ENCODE data around the gene SH3D21. TPM values are rescaled to one million over a fixed set of nuclear protein-coding genes. Genes with fewer than 3 reads are reported as not detected.

The SH3D21 gene
- polyA plus RNA-seq, 4 donors, result 19.3 to 34.7 (median 23.4) TPM

DNA sequence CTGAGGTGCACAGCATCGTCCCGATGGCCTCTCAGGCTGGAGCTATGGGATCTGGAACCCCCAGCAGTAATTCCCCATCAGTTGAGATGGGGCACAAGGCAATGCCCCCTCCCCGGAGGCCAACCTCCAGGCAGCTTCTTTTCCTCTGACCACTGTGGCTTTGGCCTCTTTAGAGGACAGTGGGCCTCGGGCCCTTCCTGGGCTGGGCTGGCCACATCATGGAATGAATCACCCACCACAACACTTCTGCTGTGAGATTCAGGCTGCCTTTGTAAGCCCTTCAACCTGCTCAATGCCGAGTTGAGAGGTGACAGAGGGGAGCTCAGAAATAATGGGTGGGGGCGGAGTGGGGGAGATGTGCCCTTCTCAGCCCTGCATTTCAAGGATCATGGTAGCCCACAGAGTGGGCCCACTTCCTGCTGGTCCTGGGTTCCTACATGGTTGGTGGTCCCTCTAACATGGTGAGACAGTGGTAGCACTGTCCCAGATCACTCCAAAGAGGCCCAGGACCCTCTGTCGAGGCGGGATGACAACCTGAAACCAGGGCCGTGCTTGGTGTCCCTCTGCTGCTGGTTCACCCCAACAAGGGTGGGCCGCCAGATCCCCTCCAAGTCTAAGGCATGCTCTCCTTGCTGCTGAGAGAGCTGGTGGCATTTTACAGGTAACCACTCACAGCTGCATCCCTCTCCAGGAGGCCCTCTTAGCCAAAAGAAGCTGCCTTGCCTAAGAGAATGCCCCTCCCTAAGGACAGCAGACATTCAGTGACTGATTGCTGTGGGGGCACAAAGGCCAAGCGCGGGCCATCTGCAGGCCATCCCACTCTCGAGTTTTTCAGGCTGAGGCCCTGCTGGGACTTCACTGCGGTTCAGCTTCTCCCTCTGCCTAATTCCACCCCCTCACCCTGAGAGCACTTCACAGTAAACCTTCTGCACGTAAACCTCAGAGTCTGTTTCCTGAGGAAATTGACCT is 47.0 kb downstream of the SH3D21 start:
- no peak for DNase-seq (ENCODE audit: low read depth in 4 of 4, low spot score in 3 of 4)

GRCh38 chr1:36354486-36354885 is 48.3 kb downstream of the SH3D21 start:
- no peak for DNase-seq (ENCODE audit: low read depth in 4 of 4, low spot score in 3 of 4)

DNA sequence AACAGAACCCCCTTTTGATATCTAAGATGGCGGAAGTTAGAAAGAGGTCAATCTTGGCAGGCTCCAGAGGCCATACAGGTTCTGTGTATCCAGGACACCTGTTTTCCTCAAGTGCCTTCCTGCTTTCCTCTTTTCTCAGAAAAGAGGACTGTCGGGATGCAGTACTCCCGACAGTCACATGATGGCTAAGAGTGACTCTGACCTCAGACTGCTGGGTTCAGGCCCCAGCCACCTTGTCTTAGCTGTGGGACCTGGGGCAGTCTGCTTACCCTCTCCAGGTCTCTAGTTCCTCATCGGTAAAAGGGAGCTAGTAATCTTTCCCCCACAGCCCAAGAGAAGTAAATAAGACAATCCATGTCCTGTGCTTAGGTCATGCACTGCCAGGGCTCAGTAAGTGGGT is 49.6 kb downstream of the SH3D21 start:
- DNase-seq (ENCODE audit: low read depth in 4 of 4, low spot score in 3 of 4), result no peak

GRCh38 chr1:36358514-36359084 is 52.4 kb downstream of the SH3D21 start:
- no peak for DNase-seq (ENCODE audit: low read depth in 4 of 4, low spot score in 3 of 4)

DNA sequence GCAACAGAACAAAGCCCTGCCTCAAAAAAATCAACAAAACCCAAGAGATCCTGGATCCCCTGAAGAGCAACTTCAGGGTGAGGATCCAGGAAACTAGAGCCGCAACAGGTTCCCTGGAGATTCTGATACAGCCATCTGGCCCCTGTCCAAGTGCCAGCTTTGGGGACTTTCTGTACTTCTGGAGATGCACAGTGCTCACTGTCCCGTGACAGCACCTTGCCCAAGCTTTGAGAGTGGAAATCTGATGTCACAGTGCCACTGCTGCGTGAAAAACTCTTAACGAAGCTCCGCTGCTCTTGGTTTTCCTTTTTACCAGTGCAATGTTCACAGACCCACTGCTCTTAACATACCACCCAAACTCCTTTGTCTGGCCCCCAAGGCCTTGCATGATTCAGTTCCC is 53.2 kb downstream of the SH3D21 start:
- DNase-seq (ENCODE audit: low read depth in 4 of 4, low spot score in 3 of 4), result no peak

DNA sequence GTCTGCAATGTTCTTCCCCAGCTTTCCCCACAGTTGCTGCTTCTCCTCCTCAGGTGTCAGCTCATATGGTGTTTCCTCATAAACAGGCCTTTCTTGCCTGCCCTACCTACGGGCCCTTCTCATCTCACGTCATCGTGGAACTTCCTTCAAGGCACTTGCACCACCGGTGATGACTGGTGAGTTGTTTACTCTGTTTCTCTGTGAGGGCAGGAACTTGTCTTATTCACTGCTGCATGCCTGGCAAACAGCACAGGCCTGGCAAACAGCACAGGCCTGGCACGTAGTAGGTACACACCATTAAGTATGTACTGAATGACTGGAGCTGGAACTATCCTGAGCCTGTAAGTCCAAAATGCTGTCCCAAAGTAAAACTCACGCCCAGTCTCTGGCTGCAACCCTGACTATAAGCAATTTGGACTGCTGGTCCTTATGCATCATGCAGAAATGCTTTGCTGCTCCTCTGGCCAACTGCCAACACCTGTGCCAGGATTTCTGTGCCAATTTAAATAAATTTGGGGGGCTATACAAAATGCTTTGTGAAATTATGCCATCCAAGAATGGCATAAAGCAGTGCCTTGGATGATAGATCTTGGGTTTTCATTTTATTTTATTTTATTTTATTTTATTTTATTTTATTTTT is 53.9 kb downstream of the SH3D21 start:
- DNase-seq (ENCODE audit: low read depth in 4 of 4, low spot score in 3 of 4), result no peak

- no peak for DNase-seq (ENCODE audit: low read depth in 4 of 4, low spot score in 3 of 4)
Measured at GRCh38 chr1:36365381-36365780, 59.2 kb downstream of the SH3D21 start.

DNA sequence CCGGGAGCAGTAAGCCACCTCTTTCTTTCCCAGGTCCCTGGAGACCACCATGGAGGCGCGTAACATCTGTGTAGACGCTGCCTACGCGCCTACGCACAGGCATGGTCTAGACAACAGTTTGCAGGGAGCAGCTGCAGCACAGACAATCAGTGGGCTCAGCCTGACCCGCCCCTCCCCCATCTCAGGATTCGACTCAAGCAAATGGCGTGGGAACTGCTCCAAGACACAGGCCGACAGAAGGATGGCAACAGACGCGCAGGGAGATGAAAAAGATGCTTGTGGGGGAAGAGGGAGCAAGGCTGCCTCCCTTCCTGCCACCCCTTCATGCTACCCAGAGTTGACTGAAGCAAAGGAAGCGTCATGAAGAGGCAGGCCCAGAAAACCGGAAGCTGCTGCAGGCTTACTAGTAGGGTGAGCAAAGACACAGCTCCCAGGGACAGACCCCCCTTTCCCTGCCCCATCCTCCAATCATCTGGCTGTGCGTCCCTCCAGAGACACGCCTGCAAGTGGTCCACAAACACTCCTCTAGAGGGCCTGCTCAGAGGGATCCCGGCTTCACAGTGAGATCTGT is 60.0 kb downstream of the SH3D21 start:
- no peak for DNase-seq (ENCODE audit: low read depth in 4 of 4, low spot score in 3 of 4)

DNA sequence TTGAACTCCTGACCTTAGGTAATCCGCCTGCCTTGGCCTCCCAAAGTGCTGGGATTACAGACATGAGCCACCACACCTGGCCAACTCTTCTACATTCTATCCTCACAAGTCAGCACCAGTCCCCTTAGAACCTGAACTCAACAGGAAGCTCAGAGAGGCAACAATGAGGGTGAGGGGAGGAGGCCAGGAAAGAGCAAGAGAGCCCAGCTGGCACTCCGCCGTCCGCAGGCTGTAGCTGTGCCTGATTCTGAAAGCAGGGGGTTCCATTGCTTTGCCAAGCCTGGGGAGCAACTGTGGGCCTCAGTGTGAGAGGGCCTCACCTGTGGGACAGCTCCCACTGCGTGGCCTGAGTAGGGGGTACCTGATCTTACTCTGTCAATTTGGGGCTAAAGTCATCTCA is 60.9 kb downstream of the SH3D21 start:
- no peak for DNase-seq (ENCODE audit: low read depth in 4 of 4, low spot score in 3 of 4)

DNA sequence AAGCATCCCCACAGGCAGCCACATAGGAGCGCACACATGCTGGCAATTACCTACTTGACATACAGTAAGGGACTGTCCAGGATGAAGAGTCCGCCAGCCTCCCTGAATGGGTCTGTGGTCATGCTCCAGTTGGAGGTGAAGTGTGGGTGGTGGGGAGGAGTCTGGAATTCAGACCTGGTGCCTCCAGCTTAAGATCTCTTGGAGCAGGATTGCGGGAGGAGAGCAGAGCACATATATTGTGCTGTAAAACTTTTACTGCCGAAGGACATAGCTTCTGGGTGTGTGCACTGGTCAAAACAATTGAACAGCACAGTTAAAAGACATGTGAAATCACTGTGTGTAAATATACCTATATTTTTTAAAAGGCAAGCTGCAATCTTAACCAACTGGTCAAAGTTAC is 61.6 kb downstream of the SH3D21 start:
- no peak for DNase-seq (ENCODE audit: low read depth in 4 of 4, low spot score in 3 of 4)

GRCh38 chr1:36369061-36369861 is 63.1 kb downstream of the SH3D21 start:
- DNase-seq (ENCODE audit: low read depth in 4 of 4, low spot score in 3 of 4), result no peak

Other genes with a start within 250 kb of the SH3D21 start
- gene TEKT2, start 222.3 kb upstream of the SH3D21 start, polyA plus RNA-seq (ENCODE audit: insufficient read length in 4 of 4), result 10 to 100 TPM in 2 of 4 donors, 1 to 10 TPM in 2; 2.1 to 13.4 (median 9.8) TPM
- 10 to 100 TPM; 27.9 to 36.4 (median 30.2) TPM for gene ADPRS, start 217.5 kb upstream of the SH3D21 start, polyA plus RNA-seq (ENCODE audit: insufficient read length in 4 of 4)
- gene COL8A2, start 181.1 kb upstream of the SH3D21 start, polyA plus RNA-seq (ENCODE audit: insufficient read length in 4 of 4), result 10 to 100 TPM in 1 of 4 donors, 1 to 10 TPM in 3; 1.8 to 44.0 (median 3.3) TPM
- gene TRAPPC3, start 156.9 kb upstream of the SH3D21 start, polyA plus RNA-seq (ENCODE audit: insufficient read length in 4 of 4), result 10 to 100 TPM; 48.9 to 70.2 (median 61.2) TPM
- 10 to 100 TPM; 57.1 to 83.7 (median 63.3) TPM for gene MAP7D1, start 150.2 kb upstream of the SH3D21 start, polyA plus RNA-seq (ENCODE audit: insufficient read length in 4 of 4)
- 100 to 1,000 TPM; 109 to 147 (median 143) TPM for gene THRAP3, start 81.9 kb upstream of the SH3D21 start, polyA plus RNA-seq (ENCODE audit: insufficient read length in 4 of 4)
- 100 to 1,000 TPM in 1 of 4 donors, 10 to 100 TPM in 3; 39.3 to 107 (median 53.5) TPM for gene EVA1B, start 17.3 kb downstream of the SH3D21 start, polyA plus RNA-seq (ENCODE audit: insufficient read length in 4 of 4)
- gene STK40, start 79.6 kb downstream of the SH3D21 start, polyA plus RNA-seq (ENCODE audit: insufficient read length in 4 of 4), result 10 to 100 TPM; 31.5 to 44.7 (median 41.1) TPM
- 10 to 100 TPM; 22.0 to 28.0 (median 26.1) TPM for gene LSM10, start 91.5 kb downstream of the SH3D21 start, polyA plus RNA-seq (ENCODE audit: insufficient read length in 4 of 4)
- gene OSCP1, start 144.1 kb downstream of the SH3D21 start, polyA plus RNA-seq (ENCODE audit: insufficient read length in 4 of 4), result 10 to 100 TPM; 10.2 to 23.9 (median 21.5) TPM
- 10 to 100 TPM; 50.0 to 78.4 (median 70.3) TPM for gene MRPS15, start 158.0 kb downstream of the SH3D21 start, polyA plus RNA-seq (ENCODE audit: insufficient read length in 4 of 4)
- gene CSF3R, start 176.5 kb downstream of the SH3D21 start, polyA plus RNA-seq (ENCODE audit: insufficient read length in 4 of 4), result 1 to 10 TPM; 1.8 to 7.6 (median 4.4) TPM